ENCODE data around the gene CA11. TPM values are rescaled to one million over a fixed set of nuclear protein-coding genes. Genes with fewer than 3 reads are reported as not detected.

The CA11 gene
- total RNA-seq, 1 experiment from 2014 or later = not detected

GRCh38 chr19:48619692-48620585, 26.0 kb downstream of the CA11 start:
- DNase-seq = no peak
- Histone ChIP-seq H3K4me3 (ENCODE audit: low read length) (peak overlapping the region; percentile 93), H3K4me1 (ENCODE audit: low read length) (peaks cover 47% of the 10 kb centered on the region)

GRCh38 chr19:48618916-48619691, 26.9 kb downstream of the CA11 start, which contains the start of the genes RPL18 and SPHK2:
RPL18 (minus strand) TSS chr19:48619178; CDS start chr19:48619143, 35 bp downstream.
SPHK2 (plus strand) TSS chr19:48619506; CDS start chr19:48620515, 1,009 bp downstream.
- Histone ChIP-seq H3K4me2 (ENCODE audit: low read depth, low read length, poor library complexity, severe bottlenecking) (peak within 1 kb of the TSS; percentile 95), H3K79me2 (ENCODE audit: low read length) (peaks cover 39% of the 10 kb centered on the region), H3K36me3 (ENCODE audit: insufficient read depth, low read length) (peaks cover 37% of the 10 kb centered on the region), H3K4me3 (ENCODE audit: low read length) (peak within 1 kb of the TSS; percentile 93), H2AFZ (ENCODE audit: low read length) (no peak within 1 kb of the TSS), H3K9ac (ENCODE audit: low read length) (peak within 1 kb of the TSS; percentile 98), H3K27ac (ENCODE audit: low read length) (peak within 1 kb of the TSS; percentile 88), H3K9me2 (replicated peaks; ENCODE audit: insufficient read depth, low read length) (no peaks in the 10 kb centered on the region), H3K9me3 (ENCODE audit: low read length) (no peaks in the 10 kb centered on the region), H3K4me1 (ENCODE audit: low read length) (peaks cover 42% of the 10 kb centered on the region), H3K27me3 (ENCODE audit: low read length) (no peaks in the 10 kb centered on the region), H4K20me1 (ENCODE audit: insufficient read depth, low read depth, low read length) (peaks cover 25% of the 10 kb centered on the region)
- DNase-seq = peak; percentile 99

More at GRCh38 chr19:48619692-48620585, 26.0 kb downstream of the CA11 start:
- Histone ChIP-seq H3K79me2 (ENCODE audit: low read length) (peaks cover 46% of the 10 kb centered on the region), H3K4me2 (ENCODE audit: low read depth, low read length, poor library complexity, severe bottlenecking) (peak overlapping the region; percentile 90), H3K9me3 (ENCODE audit: low read length) (no peaks in the 10 kb centered on the region), H3K27me3 (ENCODE audit: low read length) (no peaks in the 10 kb centered on the region), H4K20me1 (ENCODE audit: insufficient read depth, low read depth, low read length) (peaks cover 25% of the 10 kb centered on the region), H3K27ac (ENCODE audit: low read length) (peak overlapping the region; percentile 77), H2AFZ (ENCODE audit: low read length) (no peak overlapping the region), H3K36me3 (ENCODE audit: insufficient read depth, low read length) (peaks cover 37% of the 10 kb centered on the region), H3K9ac (ENCODE audit: low read length) (peak overlapping the region; percentile 95), H3K9me2 (replicated peaks; ENCODE audit: insufficient read depth, low read length) (no peaks in the 10 kb centered on the region)

GRCh38 chr19:48618278-48618915, 27.6 kb downstream of the CA11 start:
- Histone ChIP-seq H3K9ac (ENCODE audit: low read length) (peak overlapping the region; percentile 98), H3K9me3 (ENCODE audit: low read length) (no peaks in the 10 kb centered on the region), H3K4me2 (ENCODE audit: low read depth, low read length, poor library complexity, severe bottlenecking) (peak overlapping the region; percentile 95), H3K4me1 (ENCODE audit: low read length) (peaks cover 37% of the 10 kb centered on the region), H4K20me1 (ENCODE audit: insufficient read depth, low read depth, low read length) (peaks cover 25% of the 10 kb centered on the region), H3K27ac (ENCODE audit: low read length) (peak overlapping the region; percentile 88), H3K27me3 (ENCODE audit: low read length) (no peaks in the 10 kb centered on the region), H2AFZ (ENCODE audit: low read length) (no peak overlapping the region), H3K4me3 (ENCODE audit: low read length) (peak overlapping the region; percentile 93), H3K36me3 (ENCODE audit: insufficient read depth, low read length) (peaks cover 37% of the 10 kb centered on the region), H3K79me2 (ENCODE audit: low read length) (peaks cover 39% of the 10 kb centered on the region), H3K9me2 (replicated peaks; ENCODE audit: insufficient read depth, low read length) (no peaks in the 10 kb centered on the region)
- DNase-seq = no peak

- Histone ChIP-seq H2AFZ (ENCODE audit: low read length) (no peak overlapping the region), H3K79me2 (ENCODE audit: low read length) (peaks cover 39% of the 10 kb centered on the region)
Observed at GRCh38 chr19:48617146-48617937, 28.6 kb downstream of the CA11 start.

GRCh38 chr19:48616491-48617056, 29.4 kb downstream of the CA11 start:
- peaks cover 29% of the 10 kb centered on the region for H3K4me1 ChIP-seq (ENCODE audit: low read length)
- no peak for DNase-seq
- no peak overlapping the region for H3K4me3 ChIP-seq (ENCODE audit: low read length)
- H3K27ac ChIP-seq (ENCODE audit: low read length) = no peak overlapping the region
- peaks cover 25% of the 10 kb centered on the region for H4K20me1 ChIP-seq (ENCODE audit: insufficient read depth, low read depth, low read length)
- no peaks in the 10 kb centered on the region for H3K9me3 ChIP-seq (ENCODE audit: low read length)
- H3K9ac ChIP-seq (ENCODE audit: low read length) = no peak overlapping the region; the same call in 1 of the 2 replicates
- no peaks in the 10 kb centered on the region for H3K27me3 ChIP-seq (ENCODE audit: low read length)
- H3K4me2 ChIP-seq (ENCODE audit: low read depth, low read length, poor library complexity, severe bottlenecking) = peak overlapping the region; percentile 95
- no peak overlapping the region for H2AFZ ChIP-seq (ENCODE audit: low read length)
- H3K79me2 ChIP-seq (ENCODE audit: low read length) = peaks cover 39% of the 10 kb centered on the region
- no peaks in the 10 kb centered on the region for H3K9me2 ChIP-seq (replicated peaks; ENCODE audit: insufficient read depth, low read length)
- H3K36me3 ChIP-seq (ENCODE audit: insufficient read depth, low read length) = peaks cover 37% of the 10 kb centered on the region

More at GRCh38 chr19:48617146-48617937, 28.6 kb downstream of the CA11 start:
- H3K4me3 ChIP-seq (ENCODE audit: low read length) = peak overlapping the region; percentile 93
- peaks cover 37% of the 10 kb centered on the region for H3K36me3 ChIP-seq (ENCODE audit: insufficient read depth, low read length)
- peak overlapping the region; percentile 98 for H3K9ac ChIP-seq (ENCODE audit: low read length)
- peaks cover 32% of the 10 kb centered on the region for H3K4me1 ChIP-seq (ENCODE audit: low read length)
- peaks cover 25% of the 10 kb centered on the region for H4K20me1 ChIP-seq (ENCODE audit: insufficient read depth, low read depth, low read length)
- no peaks in the 10 kb centered on the region for H3K9me2 ChIP-seq (replicated peaks; ENCODE audit: insufficient read depth, low read length)
- peak overlapping the region; percentile 95 for H3K4me2 ChIP-seq (ENCODE audit: low read depth, low read length, poor library complexity, severe bottlenecking)
- no peaks in the 10 kb centered on the region for H3K9me3 ChIP-seq (ENCODE audit: low read length)
- no peak for DNase-seq
- peak overlapping the region; percentile 88; the same call in 1 of the 2 replicates for H3K27ac ChIP-seq (ENCODE audit: low read length)
- H3K27me3 ChIP-seq (ENCODE audit: low read length) = no peaks in the 10 kb centered on the region

- Histone ChIP-seq H3K4me1 (ENCODE audit: low read length) (peaks cover 25% of the 10 kb centered on the region), H2AFZ (ENCODE audit: low read length) (no peak overlapping the region), H3K9ac (ENCODE audit: low read length) (no peak overlapping the region), H3K9me3 (ENCODE audit: low read length) (no peaks in the 10 kb centered on the region), H3K4me3 (ENCODE audit: low read length) (no peak overlapping the region), H3K79me2 (ENCODE audit: low read length) (peaks cover 39% of the 10 kb centered on the region), H3K27me3 (ENCODE audit: low read length) (no peaks in the 10 kb centered on the region), H4K20me1 (ENCODE audit: insufficient read depth, low read depth, low read length) (peaks cover 25% of the 10 kb centered on the region), H3K36me3 (ENCODE audit: insufficient read depth, low read length) (peaks cover 37% of the 10 kb centered on the region), H3K4me2 (ENCODE audit: low read depth, low read length, poor library complexity, severe bottlenecking) (no peak overlapping the region), H3K27ac (ENCODE audit: low read length) (no peak overlapping the region), H3K9me2 (replicated peaks; ENCODE audit: insufficient read depth, low read length) (no peaks in the 10 kb centered on the region)
- DNase-seq = no peak
Observed at GRCh38 chr19:48616041-48616436, 29.9 kb downstream of the CA11 start.

Data from Karpas-422 (cell line).